Left forelimb (tissue), 1 donor: ENCODE data around the gene CRYAB.

Experiments
- DNase-seq: peaks from one replicate; pipeline ENCODE4 v3.0.0-alpha.2; 2018; ENCODE audit warnings: low spot score

CRYAB gene, protein sequence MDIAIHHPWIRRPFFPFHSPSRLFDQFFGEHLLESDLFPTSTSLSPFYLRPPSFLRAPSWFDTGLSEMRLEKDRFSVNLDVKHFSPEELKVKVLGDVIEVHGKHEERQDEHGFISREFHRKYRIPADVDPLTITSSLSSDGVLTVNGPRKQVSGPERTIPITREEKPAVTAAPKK

DNA sequence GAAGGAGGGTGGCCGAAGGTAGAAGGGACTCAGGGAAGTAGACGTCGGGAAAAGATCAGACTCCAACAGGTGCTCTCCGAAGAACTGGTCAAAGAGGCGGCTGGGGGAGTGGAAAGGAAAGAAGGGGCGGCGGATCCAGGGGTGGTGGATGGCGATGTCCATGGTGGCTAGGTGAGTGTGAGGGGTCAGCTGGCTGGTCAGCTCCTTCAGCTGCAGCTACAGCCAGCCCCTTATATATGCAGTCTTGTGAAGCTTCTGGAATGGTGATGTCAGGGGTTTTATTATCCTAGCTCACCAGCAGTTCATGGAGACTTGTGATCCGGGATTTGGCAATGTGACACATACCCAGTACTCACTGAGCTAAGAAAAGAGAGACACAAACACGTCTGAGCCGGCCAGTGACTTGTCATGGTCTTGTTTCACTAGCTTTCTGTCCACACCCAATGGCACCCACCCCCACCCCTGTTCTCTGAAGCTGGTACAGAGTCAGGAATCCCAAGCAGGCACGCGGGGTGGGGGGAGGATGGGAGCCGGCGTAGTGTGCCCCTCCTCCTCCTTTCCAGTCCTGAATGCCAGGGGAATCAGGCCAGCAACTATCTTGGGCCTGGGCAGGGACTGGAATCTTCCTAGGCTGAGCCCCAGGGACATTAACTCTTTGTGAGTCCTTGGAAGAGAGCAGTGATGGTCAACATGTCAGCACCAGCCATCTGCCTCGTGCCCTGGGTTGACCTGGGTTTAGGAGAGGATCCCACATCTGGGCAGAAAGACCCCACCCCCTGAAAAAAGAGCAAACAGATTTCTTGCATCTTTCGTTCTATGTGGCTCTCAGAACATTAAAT, at the start of gene CRYAB:
Gene CRYAB, minus strand, starts transcription at position 208 of the 839 bp plus-strand sequence. Its CDS starts 46 bp downstream, at position 162.
- peak; percentile 87 for DNase-seq

DNA sequence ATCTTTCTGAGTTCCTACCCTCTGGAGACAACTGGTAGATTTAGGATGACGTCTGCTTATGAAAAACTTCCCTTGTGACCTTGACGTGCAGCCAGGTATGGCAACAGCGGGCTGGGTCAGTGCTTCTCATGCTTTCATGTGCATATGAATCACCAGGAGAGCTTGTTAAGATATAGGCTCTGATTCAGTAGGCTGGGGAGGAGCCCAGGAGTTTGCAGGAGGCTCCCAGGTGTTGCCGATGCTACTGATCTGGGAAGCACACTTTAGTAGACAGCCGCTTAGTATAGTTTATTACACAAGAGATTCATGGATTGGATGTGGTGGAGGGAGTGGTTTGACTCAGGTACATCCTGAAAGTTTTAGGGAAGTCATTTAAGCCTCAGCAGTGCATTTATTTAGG, 49.3 kb upstream of the CRYAB start:
- no peak for DNase-seq

DNA sequence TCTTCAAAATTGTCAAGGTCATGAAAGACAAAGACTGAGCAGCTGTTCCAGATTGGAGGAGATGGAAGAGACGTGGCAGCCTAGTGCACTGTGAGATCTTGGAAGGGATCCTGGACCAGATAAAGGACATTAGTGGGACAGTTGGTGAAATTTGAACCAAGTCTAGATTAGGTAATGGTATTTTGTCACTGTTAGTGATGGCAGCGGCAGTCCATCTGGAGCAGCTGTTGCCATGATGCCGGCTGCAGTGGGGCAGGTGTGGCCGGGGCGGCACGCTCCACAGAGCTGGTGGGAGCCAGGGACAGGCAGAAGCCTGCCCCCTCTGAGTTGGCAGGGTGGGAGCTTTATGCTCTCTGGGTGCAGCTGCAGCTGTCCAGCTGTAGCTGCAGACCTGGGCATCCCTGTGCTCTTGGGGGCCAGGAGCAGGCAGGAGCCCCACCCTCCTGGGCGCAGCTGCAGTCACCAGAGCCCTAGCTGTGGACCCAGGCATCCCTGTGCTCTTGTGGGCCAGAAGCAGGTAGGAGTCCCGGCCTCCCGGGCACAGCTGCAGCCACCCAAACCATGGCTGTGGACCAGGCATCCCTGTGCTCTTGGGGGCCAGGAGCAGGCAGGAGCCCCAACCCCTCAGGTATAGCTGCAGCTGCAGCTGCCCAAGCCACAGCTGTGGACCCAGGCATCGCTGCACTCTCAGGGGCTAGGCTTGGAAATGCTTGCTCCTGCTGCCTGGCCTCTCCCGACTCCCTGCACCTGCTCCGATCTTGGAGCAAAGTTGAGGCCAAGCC, 46.3 kb upstream of the CRYAB start:
- peak; percentile 81 for DNase-seq

DNA sequence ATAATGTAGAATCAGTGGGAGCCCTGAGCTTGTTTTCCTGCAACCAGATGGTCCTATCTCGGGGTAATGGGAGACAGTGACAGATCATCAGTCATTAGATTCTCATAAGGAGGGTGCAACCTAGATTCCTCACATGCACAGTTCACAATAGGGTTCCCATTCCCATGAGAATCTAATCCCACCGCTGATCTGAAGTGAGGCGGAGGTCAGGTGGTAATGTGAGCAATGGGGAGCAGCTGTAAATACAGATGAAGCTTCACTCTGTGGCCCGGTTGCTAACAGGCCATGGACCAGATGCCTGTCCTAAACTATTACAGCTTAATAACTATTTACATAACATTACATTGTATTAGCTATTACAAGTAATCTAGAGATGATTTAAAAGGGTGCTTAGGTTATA, 42.6 kb upstream of the CRYAB start:
- DNase-seq: no peak

DNA sequence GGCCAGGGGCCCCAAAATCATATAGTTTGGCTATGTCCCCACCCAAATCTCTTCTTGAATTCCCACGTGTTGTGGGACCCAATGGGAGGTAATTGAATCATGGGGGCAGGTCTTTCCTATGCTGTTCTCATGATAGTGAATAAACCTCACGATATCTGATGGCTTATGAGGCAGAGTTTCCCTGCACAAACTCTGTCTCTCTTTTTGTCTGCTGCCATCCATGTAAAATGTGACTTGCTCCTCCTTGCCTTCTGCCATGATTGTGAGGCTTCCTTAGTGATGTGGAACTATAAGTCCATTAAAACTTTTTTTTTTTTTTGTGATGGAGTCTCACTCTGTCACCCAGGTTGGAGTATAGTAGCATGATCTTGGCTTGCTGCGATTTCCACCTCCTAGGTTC, 40.0 kb upstream of the CRYAB start:
- no peak for DNase-seq

DNA sequence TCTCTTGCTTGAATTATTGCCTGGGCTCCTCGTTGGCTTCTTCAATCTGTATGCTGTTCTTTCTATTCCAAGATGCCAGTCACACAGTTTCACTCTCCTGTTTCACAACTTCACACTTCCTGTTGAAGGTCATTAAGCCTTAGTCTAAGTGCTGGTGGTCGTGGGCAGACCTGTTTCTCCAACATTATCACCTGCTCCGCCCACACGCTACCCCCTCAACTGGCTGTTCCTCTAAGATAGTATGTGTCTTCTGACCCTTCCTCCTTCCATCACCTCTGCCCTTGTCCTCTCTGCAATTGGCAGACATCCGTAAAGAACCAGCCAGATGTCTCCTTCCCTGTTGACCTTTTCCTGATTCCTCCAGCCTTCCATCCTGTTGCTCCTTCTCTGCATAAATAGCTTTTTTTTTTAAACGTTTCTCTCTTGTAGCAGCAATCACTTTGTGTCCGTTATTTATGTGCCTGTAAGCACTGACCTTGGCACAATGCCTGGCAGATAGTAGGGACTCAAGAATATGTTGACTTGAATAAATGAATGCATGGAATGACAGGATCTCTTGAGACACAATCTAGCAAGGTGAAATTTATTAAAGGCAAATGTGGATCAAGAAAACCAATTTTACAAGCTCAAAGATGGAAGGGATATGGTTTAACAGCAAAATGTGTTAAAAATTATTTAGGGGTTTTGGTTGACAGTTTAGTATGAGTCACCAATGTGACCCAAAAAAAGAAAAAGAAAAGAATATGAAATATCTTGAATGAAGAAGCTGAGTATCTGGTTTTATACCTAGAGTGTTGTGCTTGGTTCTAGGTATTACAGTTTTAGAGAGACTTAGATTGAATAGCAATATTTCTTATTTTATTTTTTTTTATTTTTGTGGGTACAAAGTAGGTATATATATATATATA, 38.2 kb upstream of the CRYAB start:
- no peak for DNase-seq

DNA sequence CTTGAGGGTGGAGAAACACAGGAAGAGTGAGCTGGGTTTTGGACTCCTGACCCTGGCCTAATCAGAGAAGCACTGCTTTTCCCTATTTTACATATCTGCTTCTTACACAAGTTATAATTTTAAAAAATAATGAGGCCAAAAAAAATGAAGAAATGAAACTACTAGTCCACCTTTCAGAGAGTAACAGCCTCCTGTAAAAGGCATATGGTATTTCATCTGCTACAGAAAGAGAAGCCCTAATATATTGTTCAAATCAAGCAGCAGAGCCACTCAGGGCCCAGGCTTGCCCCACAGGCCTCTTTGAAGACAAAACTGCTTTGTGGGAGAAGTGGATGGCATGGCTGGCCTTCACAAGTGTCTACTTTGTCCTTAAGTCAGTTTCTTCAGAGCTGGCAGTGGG, 35.6 kb upstream of the CRYAB start:
- no peak for DNase-seq

DNA sequence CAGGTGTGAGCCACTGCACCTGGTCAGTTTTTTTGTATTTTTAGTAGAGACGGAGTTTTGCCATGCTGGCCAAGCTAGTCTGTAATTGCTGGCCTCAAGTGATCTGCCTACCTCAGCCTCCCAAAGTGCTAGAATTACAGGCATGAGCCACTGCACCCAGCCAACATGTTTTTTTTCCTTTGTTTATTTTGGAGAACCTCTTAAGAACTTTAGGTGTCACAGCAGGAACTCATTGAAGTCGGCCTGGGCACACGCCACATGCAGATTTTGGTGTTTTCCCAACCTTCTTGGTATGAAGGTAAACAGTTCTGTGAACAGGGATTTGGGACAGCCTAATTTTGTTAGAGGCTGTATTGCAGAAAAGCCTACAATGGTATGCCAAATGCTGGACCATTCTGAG, 34.9 kb upstream of the CRYAB start:
- no peak for DNase-seq

DNA sequence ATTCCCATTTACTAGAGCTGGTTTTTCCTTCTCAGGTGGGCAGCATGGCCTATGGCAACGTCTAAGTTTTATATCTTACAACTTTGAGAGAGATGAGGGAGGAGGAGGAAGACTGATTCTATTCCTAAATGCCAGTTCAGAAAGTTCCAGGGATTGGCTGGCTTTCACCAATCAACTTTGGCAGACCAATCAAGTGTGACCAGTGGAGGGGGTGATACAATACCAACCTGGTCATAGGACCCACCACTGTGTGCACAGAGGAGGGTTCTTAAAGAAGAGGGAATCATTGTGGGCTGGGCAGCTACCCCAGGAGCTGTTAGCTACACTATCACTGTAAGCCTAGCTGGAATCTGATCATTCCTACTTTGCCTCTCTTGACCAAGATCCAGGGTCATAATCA, 33.6 kb upstream of the CRYAB start:
- DNase-seq: no peak

DNA sequence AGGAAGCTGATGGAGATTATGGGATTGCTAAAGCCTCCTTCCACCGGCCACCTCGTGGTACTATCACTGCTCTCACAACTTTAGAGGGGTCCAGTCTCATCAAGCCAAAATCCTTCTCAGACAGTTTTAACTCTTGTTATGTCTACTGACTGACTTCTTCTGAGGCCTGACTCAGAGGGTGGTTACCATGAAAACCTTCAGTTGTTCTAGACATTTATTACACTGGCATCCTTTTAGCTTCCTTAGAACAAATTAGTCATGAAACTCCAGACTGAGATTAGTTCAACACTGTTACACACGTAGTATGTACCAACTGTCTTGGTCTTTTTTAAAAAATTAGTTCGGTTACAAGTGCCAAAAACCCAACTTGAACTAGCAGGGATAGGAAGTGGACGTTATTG, 33.1 kb upstream of the CRYAB start:
- no peak for DNase-seq

DNA sequence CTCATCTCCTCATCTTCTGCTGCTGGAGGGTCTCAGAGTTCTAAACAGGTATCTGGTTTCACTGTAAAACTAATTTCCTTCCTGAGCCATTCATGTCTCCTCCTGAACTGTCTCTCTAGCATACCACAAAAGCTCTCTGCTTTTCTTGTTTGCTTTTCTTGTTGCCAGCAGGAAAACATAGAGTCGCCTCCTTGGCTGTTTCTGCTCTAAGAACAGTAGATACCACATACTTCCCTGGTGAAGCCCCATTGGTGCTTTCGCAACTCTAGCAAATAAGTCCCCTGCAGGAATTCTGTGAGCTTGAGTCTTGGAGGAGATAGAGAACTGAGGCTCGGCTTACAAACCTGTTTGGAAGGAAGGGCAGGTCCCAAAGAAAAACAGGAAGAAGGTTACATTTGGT, 32.6 kb upstream of the CRYAB start:
- DNase-seq: no peak

DNA sequence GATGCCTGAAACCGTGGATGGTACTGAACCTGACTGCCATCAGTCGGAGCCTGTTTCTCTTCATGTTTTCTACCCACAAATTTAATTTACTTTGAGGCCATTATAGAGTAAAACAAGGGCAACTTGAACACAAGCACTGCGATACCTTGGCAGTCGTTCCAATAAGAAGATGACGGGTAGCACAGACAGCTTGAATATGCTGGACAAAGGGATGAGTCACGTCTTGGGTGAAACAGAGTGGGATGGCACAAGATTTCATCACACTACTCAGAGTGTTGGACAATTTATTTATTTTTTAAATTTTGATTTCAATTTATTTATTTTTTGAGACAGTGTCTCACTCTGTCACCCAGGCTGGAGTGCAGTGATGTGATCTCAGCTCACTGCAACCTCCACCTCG, 31.3 kb upstream of the CRYAB start:
- no peak for DNase-seq

DNA sequence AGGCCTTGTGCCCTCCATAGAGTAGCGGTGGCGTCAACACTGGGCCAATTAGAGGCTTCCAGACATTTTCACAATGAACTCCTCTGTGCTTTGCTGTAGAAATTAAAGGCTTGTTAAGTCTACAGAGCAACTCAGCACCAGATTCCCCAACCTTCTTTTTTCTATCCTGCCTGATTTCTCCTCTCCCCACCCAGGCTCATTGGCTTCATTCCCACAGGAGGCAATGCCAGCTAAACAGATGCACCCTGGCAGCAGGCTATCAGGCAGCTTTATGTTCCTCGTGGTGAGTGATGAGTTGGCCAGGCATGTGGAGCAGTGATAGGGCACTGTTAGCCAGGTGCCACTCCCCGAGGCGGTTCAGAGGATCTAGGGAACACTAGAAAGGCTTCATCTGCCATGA, 30.4 kb upstream of the CRYAB start:
- DNase-seq: no peak

DNA sequence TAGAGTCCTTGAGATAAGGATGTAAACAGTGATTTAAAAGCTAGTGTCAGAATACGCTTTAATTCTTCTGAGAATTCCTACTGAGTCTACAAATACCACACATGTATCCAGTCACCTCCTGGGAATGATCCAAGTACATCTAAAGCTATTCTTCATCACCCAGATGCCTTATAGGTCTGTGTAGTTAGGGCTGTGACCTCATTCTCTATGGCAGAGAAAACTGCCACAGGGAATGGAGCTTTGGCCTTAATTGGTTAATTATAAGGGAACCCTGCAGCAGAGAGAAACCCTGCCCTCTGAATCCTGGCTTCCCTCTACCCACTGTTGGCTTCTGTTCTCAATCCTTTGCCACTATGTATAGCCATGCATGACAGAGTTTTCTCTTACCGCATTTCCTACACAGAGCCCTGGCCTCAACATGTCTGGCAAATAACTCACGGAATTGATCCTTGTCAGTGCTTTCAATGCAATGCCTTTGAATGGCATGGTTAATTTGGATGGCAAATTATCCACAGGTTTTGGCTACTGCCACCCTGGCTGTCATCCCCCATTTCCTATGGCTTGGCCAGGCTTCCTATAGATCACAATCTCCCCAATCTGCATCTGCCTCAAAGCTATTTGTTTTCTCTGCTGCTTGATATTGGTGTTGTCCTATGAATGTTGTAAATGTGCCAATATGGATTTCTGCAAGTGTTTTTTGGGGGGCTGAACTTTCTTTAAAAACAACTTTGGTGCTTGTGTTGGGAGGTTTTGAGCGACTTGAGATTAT, 28.4 kb upstream of the CRYAB start:
- no peak for DNase-seq

DNA sequence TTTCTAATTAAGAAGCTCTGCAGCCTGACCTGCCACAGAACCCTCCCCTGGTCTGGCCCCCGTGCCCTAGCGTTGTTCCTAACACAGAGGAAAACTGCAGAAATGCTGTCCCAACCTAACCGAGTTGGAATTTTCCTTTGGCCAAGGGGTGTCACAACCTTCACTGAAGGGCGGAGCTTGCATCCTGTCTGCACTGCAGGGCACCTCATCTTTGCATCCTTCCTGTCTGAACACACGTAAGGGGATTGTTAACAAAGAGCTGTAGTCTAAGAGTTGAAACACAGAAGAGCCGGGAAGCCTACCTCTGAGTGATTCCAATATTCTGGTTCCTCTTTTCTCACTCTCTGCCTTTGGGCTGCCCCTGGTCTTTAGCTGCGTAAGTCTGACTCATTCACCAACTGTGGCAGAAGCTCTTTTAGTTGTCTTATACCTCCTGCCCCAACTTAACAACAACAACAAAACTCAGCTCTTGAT, 27.2 kb upstream of the CRYAB start:
- DNase-seq: no peak

DNA sequence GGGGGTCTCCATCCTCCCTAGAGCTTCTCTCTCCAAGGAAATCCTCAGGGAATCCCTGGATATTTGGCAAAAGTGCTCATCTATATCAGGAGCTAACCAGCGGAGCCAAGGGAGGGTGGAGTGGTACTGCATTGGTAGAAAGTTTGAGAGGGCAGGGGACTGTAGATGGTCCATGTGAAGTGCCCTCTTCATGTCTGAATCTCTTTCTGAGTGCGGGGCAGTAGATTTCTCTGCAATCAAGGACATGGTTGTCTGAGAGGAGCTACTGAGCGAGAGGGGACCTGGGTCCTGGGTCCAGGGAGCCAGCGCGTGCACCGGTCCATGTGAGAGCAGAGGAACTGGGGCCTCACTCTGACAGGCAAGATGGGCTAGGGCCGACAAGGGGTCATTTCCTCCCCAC, 26.3 kb upstream of the CRYAB start:
- no peak for DNase-seq

DNA sequence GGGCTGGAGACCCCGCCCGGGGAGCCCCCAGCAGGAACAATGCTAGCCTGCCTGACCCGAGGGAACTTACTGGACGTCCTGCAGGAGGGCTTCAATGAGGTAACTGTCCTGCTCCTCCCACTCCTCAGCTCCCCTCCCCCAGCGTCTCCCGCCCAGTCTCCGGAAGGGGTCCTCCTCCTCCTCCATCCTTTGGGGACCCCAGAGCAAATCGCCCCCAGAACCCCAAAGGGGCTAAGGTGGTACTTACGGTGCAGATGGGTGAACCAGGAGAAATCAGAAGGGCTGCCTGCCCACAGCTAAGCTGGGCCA, 25.8 kb upstream of the CRYAB start:
- no peak for DNase-seq

DNA sequence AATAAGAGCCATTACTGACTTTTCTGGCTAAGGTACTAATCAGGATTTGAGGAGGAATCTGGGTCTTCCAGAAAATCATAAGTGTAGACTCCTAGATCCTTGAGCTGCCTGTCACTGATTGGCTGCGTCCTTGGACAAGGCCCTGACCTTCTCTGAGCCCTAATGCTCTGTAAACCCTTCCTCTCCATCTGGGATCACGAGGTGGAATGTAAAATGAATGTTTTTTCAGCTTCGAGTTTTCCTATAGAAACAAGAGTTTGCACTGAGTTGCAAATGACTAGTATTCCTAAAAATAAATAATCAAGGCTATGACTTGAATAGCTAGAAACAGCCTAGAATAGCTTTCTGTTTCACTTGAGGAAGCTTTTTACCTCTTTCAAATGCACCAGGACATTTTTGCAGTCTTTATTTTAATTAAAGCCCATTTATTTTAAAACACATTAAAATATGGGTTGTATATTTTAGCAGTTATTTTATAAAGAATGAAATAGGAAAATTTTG, 24.5 kb upstream of the CRYAB start:
- no peak for DNase-seq

DNA sequence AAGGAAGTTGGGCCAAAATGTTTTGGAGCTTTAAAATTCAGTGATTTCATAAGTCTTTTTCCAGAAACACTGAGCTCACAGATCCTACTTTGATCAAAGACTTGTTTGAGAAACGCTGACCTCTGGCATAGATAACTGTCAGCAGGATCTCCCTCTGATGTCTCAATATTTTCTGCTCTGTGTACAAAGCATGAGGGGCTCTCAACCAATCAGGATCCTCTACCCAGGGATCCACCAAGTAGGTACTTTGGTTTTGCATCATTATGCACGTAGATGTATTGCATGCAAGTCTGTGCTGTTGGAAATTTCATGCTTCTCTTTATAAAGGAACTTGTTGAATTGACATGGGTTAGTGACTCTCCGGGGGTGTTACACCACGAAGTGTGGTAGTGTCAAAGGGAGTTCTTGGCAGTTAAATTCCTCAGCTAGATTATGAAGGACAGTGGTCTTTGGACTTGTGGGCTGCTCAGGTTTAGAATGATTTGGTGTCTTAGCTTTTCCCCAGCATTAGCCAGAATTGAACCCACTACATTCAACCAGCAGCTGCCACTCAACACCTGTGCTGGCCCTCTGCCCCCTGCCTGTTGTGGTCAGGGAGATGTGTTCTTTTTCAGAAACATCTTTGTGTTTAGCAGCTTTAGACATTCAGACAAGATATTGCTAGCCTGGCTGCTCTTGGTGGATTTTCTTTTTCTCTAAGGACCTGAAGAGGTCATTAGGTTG, 23.9 kb upstream of the CRYAB start:
- no peak for DNase-seq

DNA sequence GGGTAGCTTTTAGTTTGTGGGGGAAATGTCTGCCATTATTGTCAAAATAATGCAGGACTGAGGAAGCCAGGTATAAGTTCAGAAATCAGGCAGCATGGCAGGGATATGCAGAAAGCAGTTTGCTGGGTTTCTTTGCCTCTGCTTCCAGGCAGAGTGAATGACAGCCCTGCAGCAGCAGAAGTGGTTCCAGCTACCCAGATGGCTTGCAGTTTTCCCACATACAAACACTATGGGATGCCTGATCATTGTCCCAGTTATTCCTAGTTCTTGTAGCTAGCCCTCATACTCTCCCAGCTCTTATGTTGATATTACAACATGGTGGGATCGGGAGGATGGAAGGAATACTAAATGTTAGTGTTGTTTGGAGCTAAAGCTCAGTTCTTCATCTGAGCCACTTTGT, 22.7 kb upstream of the CRYAB start:
- DNase-seq: no peak
